Prostate gland (tissue), 2 donors: ENCODE results near the gene APOD. TPM values are rescaled to one million over a fixed set of nuclear protein-coding genes. Genes with fewer than 3 reads are reported as not detected.
"Not testable (repeated sequence)": the region's sequence is repeated elsewhere in the genome, so short reads cannot be mapped to it uniquely, and the experiment has no call there.

Experiments
- DNase-seq: peaks from one replicate; pipeline ENCODE4 v3.0.0-alpha.2; 2019; ENCODE audit warnings: low spot score
- H3K27ac ChIP-seq, 2 donors: fragments of 200-600 bp; sonication (generic); 2 replicates each; pipeline ENCODE4 v1.5.1; 2017 to 2019
- H3K27me3 ChIP-seq: fragments of 200-600 bp; sonication (generic); replicated peaks from 2 replicates; pipeline ENCODE4 v1.5.1; 2019; ENCODE audit not compliant: insufficient read depth
- H3K36me3 ChIP-seq, 2 donors: fragments of 200-600 bp; sonication (generic); 1 replicate in 1 of 2; 2 replicates in 1 of 2; pipeline versions ENCODE4 v1.5.1 to v1.8.1; 2017 to 2019
- H3K4me1 ChIP-seq: fragments of 200-600 bp; sonication (generic); replicated peaks from 2 replicates; pipeline ENCODE4 v1.5.1; 2019
- H3K4me3 ChIP-seq, 2 donors: fragments of 200-600 bp; sonication (generic); 2 replicates each; pipeline ENCODE4 v1.5.1; 2017 to 2019
- H3K9me3 ChIP-seq: fragments of 200-600 bp; sonication (generic); 2 replicates; pipeline ENCODE4 v1.5.1; 2017
- CTCF ChIP-seq, 4 experiments: fragments of 200-600 bp in 2 of 4; fragments of 450-650 bp in 2 of 4; sonication (generic) in 2 of 4; IDR thresholded peaks; 1 replicate in 3 of 4; 2 replicates in 1 of 4; pipeline ENCODE4 v1.5.1; 2016 to 2019; ENCODE audit warnings: antibody characterized with exemption in 4 of 4, mild to moderate bottlenecking in 2 of 4, moderate library complexity in 2 of 4
- POLR2A ChIP-seq: fragments of 450-650 bp; IDR thresholded peaks from one replicate; pipeline ENCODE4 v1.6.1; 2016; ENCODE audit warnings: antibody characterized with exemption, mild to moderate bottlenecking
- POLR2AphosphoS5 ChIP-seq: sonication (generic); formaldehyde crosslinking; IDR thresholded peaks from one replicate; pipeline ENCODE4 v1.6.1; 2017; ENCODE audit warnings: antibody characterized with exemption
- WGBS: methylation state at CpG from one replicate; pipeline ENCODE4 v1.1.5; 2018; 5-methylcytosine and 5-hydroxymethylcytosine counted together
- intact Hi-C: fragments of 100-400 bp; cut with DNase I; formaldehyde crosslinking; loops from one replicate; pipeline ENCODE4 v1.14.2; 2022
- total RNA-seq, 2 donors: library from RNA; depleted of rRNA; stranded (reverse); fragments of >200 nt; gene quantifications; one replicate each; pipeline ENCODE4 v1.1.0, GENCODE V29; 2016

APOD gene
- total RNA-seq, 2 donors from 2014 or later: 52.4 to 121 TPM

- no peak for DNase-seq
- TF ChIP-seq POLR2A (no peak), CTCF (IDR thresholded peaks at IDR 0.05) (no peak), POLR2AphosphoS5 (no peak)
- Histone ChIP-seq H3K4me1 (no peaks in the 10 kb centered on the region), H3K27ac (no peak overlapping the region), H3K27me3 (no peaks in the 10 kb centered on the region), H3K36me3 (no peaks in the 10 kb centered on the region), H3K9me3 (no peaks in the 10 kb centered on the region), H3K4me3 (no peak overlapping the region)
- WGBS: 88% methylated on average over 9 of the region's 9 CpGs
- intact Hi-C loops: no loop called here
Observed at GRCh38 chr3:195616681-195617080, 32.9 kb upstream of the APOD start.

- H3K9me3 ChIP-seq, DNase-seq, H3K4me1 ChIP-seq, H3K4me3 ChIP-seq, intact Hi-C loops, H3K36me3 ChIP-seq, H3K27me3 ChIP-seq, H3K27ac ChIP-seq: not testable (repeated sequence)
- 83% methylated on average over 6 of the region's 15 CpGs for WGBS
Observed at GRCh38 chr3:195615952-195616537, 32.3 kb upstream of the APOD start.

- DNase-seq, intact Hi-C loops, H3K4me3 ChIP-seq, H3K9me3 ChIP-seq, H3K27me3 ChIP-seq, H3K4me1 ChIP-seq, H3K27ac ChIP-seq, H3K36me3 ChIP-seq: not testable (repeated sequence)
- 40% methylated on average over 14 of the region's 16 CpGs for WGBS
Observed at GRCh38 chr3:195614672-195615504, 31.1 kb upstream of the APOD start.

- WGBS: 76% methylated on average over 14 of the region's 15 CpGs
- no peak for DNase-seq
- Histone ChIP-seq H3K27ac (no peak overlapping the region), H3K4me3 (no peak overlapping the region), H3K36me3 (no peaks in the 10 kb centered on the region), H3K9me3 (no peaks in the 10 kb centered on the region), H3K27me3 (no peaks in the 10 kb centered on the region), H3K4me1 (no peaks in the 10 kb centered on the region)
- TF ChIP-seq POLR2AphosphoS5: no peak
- TF ChIP-seq CTCF (IDR thresholded peaks at IDR 0.05): no peak
- TF ChIP-seq POLR2A: no peak
- intact Hi-C loops: no loop called here
Observed at GRCh38 chr3:195613468-195614069, 29.8 kb upstream of the APOD start.

GRCh38 chr3:195612075-195612800, 28.5 kb upstream of the APOD start:
- no peak for TF ChIP-seq CTCF (IDR thresholded peaks at IDR 0.05)
- no peak for TF ChIP-seq POLR2AphosphoS5
- TF ChIP-seq POLR2A: no peak
- H3K36me3 ChIP-seq: no peaks in the 10 kb centered on the region
- H3K27me3 ChIP-seq: no peaks in the 10 kb centered on the region
- DNase-seq: no peak
- no peaks in the 10 kb centered on the region for H3K9me3 ChIP-seq
- no peak overlapping the region for H3K27ac ChIP-seq
- no peak overlapping the region for H3K4me3 ChIP-seq
- no peaks in the 10 kb centered on the region for H3K4me1 ChIP-seq
- 70% methylated on average over 8 of the region's 8 CpGs for WGBS
- intact Hi-C loops: no loop called here
